SU-DHL-6 (cell line): ENCODE measurements around the gene WWC1.

Source experiments
- EZH2phosphoT487 ChIP-seq: fragments of 200-600 bp; sonication (generic), shearing (Covaris generic); conservative IDR thresholded peaks from 2 replicates; pipeline ENCODE4 v1.6.1; 2018; ENCODE audit warnings: mild to moderate bottlenecking, antibody characterized with exemption, low read length, moderate library complexity, mixed read lengths
- TF ChIP-seq, protein P1 (sequence below): fragments of 200-600 bp; sonication (generic); IDR thresholded peaks from one replicate; pipeline ENCODE4 v1.5.1; 2017; ENCODE audit warnings: antibody characterized with exemption, mild to moderate bottlenecking, low read length, moderate library complexity; ENCODE audit not compliant: insufficient read depth, poor library complexity, severe bottlenecking

- TF ChIP-seq, protein P1, sequence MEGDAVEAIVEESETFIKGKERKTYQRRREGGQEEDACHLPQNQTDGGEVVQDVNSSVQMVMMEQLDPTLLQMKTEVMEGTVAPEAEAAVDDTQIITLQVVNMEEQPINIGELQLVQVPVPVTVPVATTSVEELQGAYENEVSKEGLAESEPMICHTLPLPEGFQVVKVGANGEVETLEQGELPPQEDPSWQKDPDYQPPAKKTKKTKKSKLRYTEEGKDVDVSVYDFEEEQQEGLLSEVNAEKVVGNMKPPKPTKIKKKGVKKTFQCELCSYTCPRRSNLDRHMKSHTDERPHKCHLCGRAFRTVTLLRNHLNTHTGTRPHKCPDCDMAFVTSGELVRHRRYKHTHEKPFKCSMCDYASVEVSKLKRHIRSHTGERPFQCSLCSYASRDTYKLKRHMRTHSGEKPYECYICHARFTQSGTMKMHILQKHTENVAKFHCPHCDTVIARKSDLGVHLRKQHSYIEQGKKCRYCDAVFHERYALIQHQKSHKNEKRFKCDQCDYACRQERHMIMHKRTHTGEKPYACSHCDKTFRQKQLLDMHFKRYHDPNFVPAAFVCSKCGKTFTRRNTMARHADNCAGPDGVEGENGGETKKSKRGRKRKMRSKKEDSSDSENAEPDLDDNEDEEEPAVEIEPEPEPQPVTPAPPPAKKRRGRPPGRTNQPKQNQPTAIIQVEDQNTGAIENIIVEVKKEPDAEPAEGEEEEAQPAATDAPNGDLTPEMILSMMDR: no peak
- TF ChIP-seq EZH2phosphoT487: no peak
Measured at GRCh38 chr5:168365581-168366081, 74.2 kb downstream of the WWC1 start.
